Endothelial cell of umbilical vein (primary cell): ENCODE results near the gene EEF1AKMT1. TPM values are rescaled to one million over a fixed set of nuclear protein-coding genes. Genes with fewer than 3 reads are reported as not detected.

ENCODE experiments used
- BruUV-seq: library from RNA; stranded (reverse); fragments of 400-500 nt; replicated peaks from 2 replicates; lab custom pipeline; 2021; lab: Mats Ljungman, UMichigan
- CTCF ChIA-PET: fragments of 300-600, 350-600 bp; sonication (Branson Sonifier 250); formaldehyde crosslinking; loops from one replicate; lab custom pipeline; 2021; ENCODE audit warnings: antibody characterized with exemption, inconsistent platforms; lab: Charles Lee
- POLR2A ChIA-PET: fragments of 300-600, 350-600 bp; sonication (Branson Sonifier 250); formaldehyde crosslinking; loops from one replicate; lab custom pipeline; 2021; ENCODE audit warnings: antibody characterized with exemption, inconsistent platforms; lab: Charles Lee
- DNase-seq: peaks from one replicate; pipeline ENCODE4 v3.0.0-alpha.2; 2011; ENCODE audit warnings: low read depth, low spot score
- FAIRE-seq: peaks from 2 replicates; lab custom pipeline; 2011; peaks lifted over from hg19 to GRCh38; lab: Jason Lieb, UNC
- H2AFZ ChIP-seq: 2 replicates; pipeline ENCODE4 v1.6.0; 2012; ENCODE audit warnings: low read depth, low read length, control low read depth, inconsistent platforms
- H3K27ac ChIP-seq: 2 replicates; pipeline ENCODE4 v1.5.1; 2011; ENCODE audit warnings: low read depth, mild to moderate bottlenecking, control low read depth, low read length, moderate library complexity; ENCODE audit not compliant: insufficient read depth
- H3K27me3 ChIP-seq, 2 experiments: 2 replicates each; pipeline versions ENCODE4 v1.6.0 to v1.6.1; 2011; ENCODE audit warnings: low read length in 2 of 2, mixed read lengths in 1 of 2; ENCODE audit not compliant: control insufficient read depth in 2 of 2, insufficient read depth in 2 of 2
- H3K36me3 ChIP-seq, 2 experiments: 2 replicates in 1 of 2; 3 replicates in 1 of 2; pipeline ENCODE4 v1.5.1; 2011; ENCODE audit warnings: low read length in 2 of 2, mild to moderate bottlenecking in 1 of 2, moderate library complexity in 1 of 2; ENCODE audit not compliant: control insufficient read depth in 2 of 2, insufficient read depth in 2 of 2; ENCODE audit errors: extremely low read depth in 1 of 2
- H3K4me1 ChIP-seq: 3 replicates; pipeline ENCODE4 v1.5.1; 2011; ENCODE audit warnings: mild to moderate bottlenecking, low read length; ENCODE audit not compliant: control insufficient read depth, insufficient read depth; ENCODE audit errors: extremely low read depth
- H3K4me2 ChIP-seq: 2 replicates; pipeline ENCODE4 v1.6.1; 2011; ENCODE audit warnings: low read length, control low read depth, mixed read lengths; ENCODE audit not compliant: insufficient read depth
- H3K4me3 ChIP-seq, 3 experiments: fragments of 200-600 bp in 1 of 3; sonication (generic), shearing (Covaris generic) in 1 of 3; replicated peaks in 1 of 3; 2 replicates each; pipeline ENCODE4 v1.5.1; 2011 to 2016; ENCODE audit warnings: control low read depth in 3 of 3, low read length in 3 of 3, mild to moderate bottlenecking in 2 of 3, inconsistent platforms in 1 of 3, low read depth in 1 of 3, moderate library complexity in 1 of 3; ENCODE audit not compliant: insufficient read depth in 1 of 3
- H3K79me2 ChIP-seq: 2 replicates; pipeline ENCODE4 v1.6.0; 2012; ENCODE audit warnings: low read length, inconsistent platforms; ENCODE audit not compliant: control insufficient read depth, insufficient read depth
- H3K9ac ChIP-seq: replicated peaks from 2 replicates; pipeline ENCODE3; 2011; ENCODE audit warnings: low read length, control low read depth; ENCODE audit not compliant: insufficient read depth; ENCODE audit errors: extremely low read depth
- H3K9me1 ChIP-seq: replicated peaks from 3 replicates; pipeline ENCODE4 v1.6.0; 2011; ENCODE audit warnings: mild to moderate bottlenecking, low read length; ENCODE audit not compliant: control insufficient read depth, insufficient read depth; ENCODE audit errors: extremely low read depth
- H3K9me3 ChIP-seq: replicated peaks from 2 replicates; pipeline ENCODE4 v1.5.1; 2012; ENCODE audit warnings: low read length, inconsistent platforms; ENCODE audit not compliant: control insufficient read depth, insufficient read depth
- H4K20me1 ChIP-seq: replicated peaks from 2 replicates; pipeline ENCODE3; 2011; ENCODE audit warnings: mild to moderate bottlenecking, low read length; ENCODE audit not compliant: control insufficient read depth, insufficient read depth; ENCODE audit errors: extremely low read depth
- CTCF ChIP-seq, 2 donors: IDR thresholded peaks; 1 replicate in 1 of 2; 2 replicates in 1 of 2; pipeline ENCODE4 v1.5.1; 2011; ENCODE audit warnings: low read length in 2 of 2, mild to moderate bottlenecking in 2 of 2, moderate library complexity in 2 of 2, control low read depth in 1 of 2, inconsistent platforms in 1 of 2, low read depth in 1 of 2; ENCODE audit not compliant: insufficient read depth in 1 of 2; ENCODE audit errors: extremely low read depth in 1 of 2
- EZH2 ChIP-seq: IDR thresholded peaks from 2 replicates; pipeline ENCODE4 v1.6.1; 2012; ENCODE audit warnings: borderline replicate concordance, low read depth, mild to moderate bottlenecking, moderate library complexity, low read length, inconsistent platforms; ENCODE audit not compliant: severe bottlenecking
- FOS ChIP-seq: IDR thresholded peaks from 2 replicates; pipeline ENCODE4 v1.6.1; 2011; ENCODE audit warnings: mild to moderate bottlenecking, low read length, moderate library complexity, borderline replicate concordance; ENCODE audit not compliant: insufficient read depth
- GATA2 ChIP-seq: IDR thresholded peaks from 2 replicates; pipeline ENCODE4 v1.7.0; 2011; ENCODE audit warnings: low read depth, mild to moderate bottlenecking, moderate library complexity, mixed read lengths, low read length; ENCODE audit not compliant: insufficient read length, insufficient read depth
- JUN ChIP-seq: IDR thresholded peaks from 2 replicates; pipeline ENCODE4 v1.6.1; 2011; ENCODE audit warnings: borderline replicate concordance, low read depth; ENCODE audit not compliant: insufficient read length, insufficient read depth
- MYC ChIP-seq: IDR thresholded peaks from one replicate; pipeline ENCODE4 v1.6.1; 2011; ENCODE audit warnings: mild to moderate bottlenecking, low read depth, low read length
- POLR2A ChIP-seq: IDR thresholded peaks from 2 replicates; pipeline ENCODE4 v1.6.1; 2012; ENCODE audit warnings: low read depth, mild to moderate bottlenecking, control low read depth, low read length
- POLR2AphosphoS5 ChIP-seq: IDR thresholded peaks from 2 replicates; pipeline ENCODE4 v1.6.1; 2012; ENCODE audit warnings: low read depth, mild to moderate bottlenecking, control low read depth, low read length, moderate library complexity; ENCODE audit not compliant: insufficient read depth
- dilution Hi-C: fragments of 300-500 bp; cut with MboI; formaldehyde crosslinking; loops from one replicate; pipeline ENCODE4 v1.15.0; 2019; ENCODE audit warnings: low sequenced_read_pairs; ENCODE audit not compliant: extremely low pct_ligation_motif_present
- intact Hi-C: fragments of 100-400 bp; cut with micrococcal nuclease; formaldehyde crosslinking; loops from one replicate; pipeline ENCODE4 v1.10.0; 2022
- polyA plus RNA-seq, 4 experiments: library from polyadenylated mRNA; depleted of rRNA in 3 of 4; stranded (reverse) in 3 of 4; unstranded in 1 of 4; fragments of >200 nt; gene quantifications; 2 replicates each; pipeline versions ENCODE4 v1.2.1 to v1.2.3, GENCODE V29; 2011 to 2012; ENCODE audit warnings: missing spikeins in 1 of 4
- total RNA-seq: library from RNA; stranded (reverse); gene quantifications from 2 replicates; pipeline ENCODE4 v1.2.3, GENCODE V29; 2021
- TF ChIP-seq, protein P1 (sequence below): IDR thresholded peaks from 2 replicates; pipeline ENCODE4 v1.6.1; 2011; ENCODE audit not compliant: insufficient read depth, insufficient read length

The EEF1AKMT1 gene
- total and polyA plus RNA-seq, 2 donors (not counting 3 experiments of a cell fraction or from before 2014, with no cell fraction given): 9.0 to 11.1 TPM

DNA sequence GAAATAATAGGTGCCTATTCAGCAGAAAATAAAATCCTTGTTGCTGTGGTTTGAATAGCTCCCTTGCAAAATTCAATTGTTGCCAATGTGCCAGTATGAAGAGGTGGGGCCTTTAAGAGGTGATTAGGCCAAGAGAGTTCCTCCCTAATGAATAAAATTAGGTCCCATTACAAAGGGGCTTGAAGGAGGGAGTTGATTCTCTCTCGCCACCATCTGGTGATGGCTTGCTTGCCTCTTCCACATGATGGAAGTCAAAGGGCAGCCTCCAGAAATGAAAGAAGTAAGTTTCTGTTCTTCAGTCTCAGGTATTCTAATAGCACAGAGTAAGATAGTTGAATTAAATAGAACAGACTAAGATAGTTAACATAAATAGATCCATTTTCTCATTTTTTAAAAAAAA lies 3.0 kb upstream of the EEF1AKMT1 start:
- no peak overlapping the region for H3K9ac ChIP-seq
- H3K36me3 ChIP-seq: no peaks in the 10 kb centered on the region
- no TSS peak for BruUV-seq
- ChIA-PET POLR2A (no interaction called here), CTCF (interaction anchor here (0.6 to 1.4 kb wide), 2 partner anchors 11 to 52 kb away, joined by 3 to 4 read pairs; no protein-coding TSS in a partner anchor)
- peaks cover 6% of the 10 kb centered on the region for H3K79me2 ChIP-seq
- peaks cover 15% of the 10 kb centered on the region for H3K4me1 ChIP-seq
- DNase-seq: no peak
- FAIRE-seq: no peak
- H2AFZ ChIP-seq: no peak overlapping the region
- no peaks in the 10 kb centered on the region for H3K9me3 ChIP-seq
- no peak for TF ChIP-seq CTCF (IDR thresholded peaks at IDR 0.05; ENCODE audit: extremely low read depth in 1 of 2, insufficient read depth in 1 of 2, low read depth in 1 of 2, low read length in 2 of 2)
- no peak for TF ChIP-seq POLR2AphosphoS5
- no peak for TF ChIP-seq JUN
- TF ChIP-seq GATA2: no peak
- no peak for TF ChIP-seq POLR2A
- TF ChIP-seq, protein P1, sequence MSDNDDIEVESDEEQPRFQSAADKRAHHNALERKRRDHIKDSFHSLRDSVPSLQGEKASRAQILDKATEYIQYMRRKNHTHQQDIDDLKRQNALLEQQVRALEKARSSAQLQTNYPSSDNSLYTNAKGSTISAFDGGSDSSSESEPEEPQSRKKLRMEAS: no peak
- TF ChIP-seq MYC: no peak
- no peak for TF ChIP-seq FOS
- no peak for TF ChIP-seq EZH2
- H3K4me3 ChIP-seq: no peak overlapping the region
- no peaks in the 10 kb centered on the region for H3K27me3 ChIP-seq
- H3K27ac ChIP-seq: no peak overlapping the region
- H3K4me2 ChIP-seq: no peak overlapping the region
- no peaks in the 10 kb centered on the region for H4K20me1 ChIP-seq
- intact Hi-C loops: loop anchor here (5.0 to 10.0 kb wide), 2 partner anchors 279 to 288 kb away; partner anchors contain the start of gene LATS2
- dilution Hi-C loops: no loop called here
- H3K9me1 ChIP-seq: no peaks in the 10 kb centered on the region
